ENCODE data around the gene PRMT7. TPM values are rescaled to one million over a fixed set of nuclear protein-coding genes. Genes with fewer than 3 reads are reported as not detected.

The PRMT7 gene
- polyA plus RNA-seq, 1 donor from 2014 or later: 203 TPM

DNA sequence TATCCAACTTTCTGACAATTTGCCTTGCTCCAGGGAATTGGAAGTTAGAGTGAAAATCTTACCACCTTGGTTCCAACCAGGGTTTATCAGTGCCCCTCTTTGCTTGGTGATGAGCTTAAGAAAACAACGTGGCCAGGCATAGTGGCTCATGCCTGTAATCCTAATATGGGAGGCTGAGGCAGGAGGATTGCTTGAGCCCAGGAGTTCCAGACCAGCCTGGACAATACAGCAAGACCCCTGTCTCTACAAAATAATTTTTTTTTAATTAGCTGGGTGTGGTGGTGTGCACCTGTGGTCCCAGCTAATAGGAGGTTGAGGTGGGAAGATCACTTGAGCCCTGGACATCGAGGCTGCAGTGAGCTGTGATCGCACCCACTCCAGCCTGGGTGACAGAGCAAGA, 25.1 kb upstream of the PRMT7 start:
- H3K27me3 ChIP-seq (ENCODE audit: insufficient read depth, low read depth, low read length): no peaks in the 10 kb centered on the region
- no peaks in the 10 kb centered on the region for H3F3A ChIP-seq (ENCODE audit: insufficient read depth, low read length, poor library complexity, severe bottlenecking)
- H4K20me1 ChIP-seq (ENCODE audit: insufficient read depth): no peaks in the 10 kb centered on the region
- no peak overlapping the region for H3K4me3 ChIP-seq (ENCODE audit: low read length)
- TF ChIP-seq POLR2AphosphoS5 (IDR thresholded peaks at IDR 0.05) (no peak), MXI1 (conservative IDR thresholded peaks at IDR 0.05; ENCODE audit: poor library complexity, severe bottlenecking) (no peak)
- TF ChIP-seq, protein P1, sequence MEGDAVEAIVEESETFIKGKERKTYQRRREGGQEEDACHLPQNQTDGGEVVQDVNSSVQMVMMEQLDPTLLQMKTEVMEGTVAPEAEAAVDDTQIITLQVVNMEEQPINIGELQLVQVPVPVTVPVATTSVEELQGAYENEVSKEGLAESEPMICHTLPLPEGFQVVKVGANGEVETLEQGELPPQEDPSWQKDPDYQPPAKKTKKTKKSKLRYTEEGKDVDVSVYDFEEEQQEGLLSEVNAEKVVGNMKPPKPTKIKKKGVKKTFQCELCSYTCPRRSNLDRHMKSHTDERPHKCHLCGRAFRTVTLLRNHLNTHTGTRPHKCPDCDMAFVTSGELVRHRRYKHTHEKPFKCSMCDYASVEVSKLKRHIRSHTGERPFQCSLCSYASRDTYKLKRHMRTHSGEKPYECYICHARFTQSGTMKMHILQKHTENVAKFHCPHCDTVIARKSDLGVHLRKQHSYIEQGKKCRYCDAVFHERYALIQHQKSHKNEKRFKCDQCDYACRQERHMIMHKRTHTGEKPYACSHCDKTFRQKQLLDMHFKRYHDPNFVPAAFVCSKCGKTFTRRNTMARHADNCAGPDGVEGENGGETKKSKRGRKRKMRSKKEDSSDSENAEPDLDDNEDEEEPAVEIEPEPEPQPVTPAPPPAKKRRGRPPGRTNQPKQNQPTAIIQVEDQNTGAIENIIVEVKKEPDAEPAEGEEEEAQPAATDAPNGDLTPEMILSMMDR (IDR thresholded peaks at IDR 0.05; ENCODE audit: poor library complexity, severe bottlenecking): no peak
- no peak overlapping the region for H3K4me2 ChIP-seq (ENCODE audit: low read length)
- H3K9me3 ChIP-seq (ENCODE audit: low read length): no peaks in the 10 kb centered on the region
- no peak overlapping the region for H3K27ac ChIP-seq (ENCODE audit: low read length)
- H3K36me3 ChIP-seq (ENCODE audit: insufficient read depth, low read length): no peaks in the 10 kb centered on the region
- no peaks in the 10 kb centered on the region for H3K9me2 ChIP-seq (ENCODE audit: insufficient read depth, low read length)
- no peak overlapping the region for H3K9ac ChIP-seq (ENCODE audit: low read length)
- no peaks in the 10 kb centered on the region for H3K79me2 ChIP-seq (replicated peaks; ENCODE audit: insufficient read depth, low read length)
- no peak overlapping the region for H2AFZ ChIP-seq (ENCODE audit: low read depth, low read length)

DNA sequence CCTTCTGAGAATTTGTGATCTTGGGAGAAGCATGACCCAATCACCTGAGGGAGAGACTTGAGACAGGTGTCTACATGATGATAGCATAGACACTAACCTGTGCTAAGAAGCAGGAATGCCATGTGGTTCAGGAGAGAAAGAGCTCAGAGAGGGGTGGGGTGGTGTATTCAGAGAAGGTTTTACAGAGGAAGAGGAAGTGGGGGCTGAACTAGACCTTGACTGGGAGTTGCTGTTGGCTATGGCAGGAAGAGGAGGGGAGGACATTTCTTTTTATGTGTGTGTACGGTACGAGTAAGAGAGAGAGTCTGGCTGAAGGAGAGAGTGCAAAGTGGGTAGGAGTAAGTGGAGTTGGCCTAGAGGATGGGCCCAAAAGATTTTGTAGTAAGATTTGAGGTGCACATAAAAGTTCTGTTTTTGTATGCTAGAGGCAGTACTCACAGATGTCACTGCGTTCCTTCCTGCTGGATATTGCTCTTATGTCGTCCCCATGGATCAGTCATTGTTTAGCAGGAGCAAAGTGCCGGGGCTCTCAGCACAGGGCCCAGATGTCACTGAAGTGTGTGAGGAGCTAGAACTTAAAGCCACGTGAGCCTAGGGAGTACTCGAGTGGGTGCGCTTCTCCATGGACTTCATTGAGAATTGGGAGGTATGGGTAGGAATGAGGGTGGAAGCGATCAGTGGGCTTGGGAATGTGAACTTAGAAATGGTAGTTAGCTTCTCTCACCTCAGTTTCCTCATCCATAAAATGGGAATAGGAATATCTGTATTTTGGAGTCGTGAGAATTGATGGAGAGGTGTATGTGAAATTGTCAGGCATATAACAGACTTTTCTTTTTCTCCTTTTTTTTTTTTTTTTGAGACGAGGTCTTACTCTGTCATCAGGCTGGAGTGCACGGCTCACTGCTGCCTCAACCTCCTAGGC, 24.4 kb upstream of the PRMT7 start:
- Histone ChIP-seq H3K4me3 (ENCODE audit: low read length) (no peak overlapping the region), H3K27me3 (ENCODE audit: insufficient read depth, low read depth, low read length) (no peaks in the 10 kb centered on the region), H3K36me3 (ENCODE audit: insufficient read depth, low read length) (peaks cover 4% of the 10 kb centered on the region), H3K9me3 (ENCODE audit: low read length) (no peaks in the 10 kb centered on the region), H3K9me2 (ENCODE audit: insufficient read depth, low read length) (no peaks in the 10 kb centered on the region), H3K79me2 (replicated peaks; ENCODE audit: insufficient read depth, low read length) (no peaks in the 10 kb centered on the region), H3K27ac (ENCODE audit: low read length) (no peak overlapping the region), H3K9ac (ENCODE audit: low read length) (no peak overlapping the region), H3F3A (ENCODE audit: insufficient read depth, low read length, poor library complexity, severe bottlenecking) (no peaks in the 10 kb centered on the region), H4K20me1 (ENCODE audit: insufficient read depth) (no peaks in the 10 kb centered on the region), H3K4me2 (ENCODE audit: low read length) (no peak overlapping the region), H2AFZ (ENCODE audit: low read depth, low read length) (no peak overlapping the region)
- TF ChIP-seq, protein P1 (IDR thresholded peaks at IDR 0.05; ENCODE audit: poor library complexity, severe bottlenecking): no peak
- TF ChIP-seq EP300 (conservative IDR thresholded peaks at IDR 0.05; ENCODE audit: poor library complexity, severe bottlenecking): no peak
- no peak for TF ChIP-seq RAD21 (conservative IDR thresholded peaks at IDR 0.05)
- no peak for TF ChIP-seq SMC3 (conservative IDR thresholded peaks at IDR 0.05; ENCODE audit: poor library complexity)
- TF ChIP-seq EZH2 (IDR thresholded peaks at IDR 0.05; ENCODE audit: borderline replicate concordance, insufficient read depth, low read length, poor library complexity, severe bottlenecking): no peak
- TF ChIP-seq, protein P2, sequence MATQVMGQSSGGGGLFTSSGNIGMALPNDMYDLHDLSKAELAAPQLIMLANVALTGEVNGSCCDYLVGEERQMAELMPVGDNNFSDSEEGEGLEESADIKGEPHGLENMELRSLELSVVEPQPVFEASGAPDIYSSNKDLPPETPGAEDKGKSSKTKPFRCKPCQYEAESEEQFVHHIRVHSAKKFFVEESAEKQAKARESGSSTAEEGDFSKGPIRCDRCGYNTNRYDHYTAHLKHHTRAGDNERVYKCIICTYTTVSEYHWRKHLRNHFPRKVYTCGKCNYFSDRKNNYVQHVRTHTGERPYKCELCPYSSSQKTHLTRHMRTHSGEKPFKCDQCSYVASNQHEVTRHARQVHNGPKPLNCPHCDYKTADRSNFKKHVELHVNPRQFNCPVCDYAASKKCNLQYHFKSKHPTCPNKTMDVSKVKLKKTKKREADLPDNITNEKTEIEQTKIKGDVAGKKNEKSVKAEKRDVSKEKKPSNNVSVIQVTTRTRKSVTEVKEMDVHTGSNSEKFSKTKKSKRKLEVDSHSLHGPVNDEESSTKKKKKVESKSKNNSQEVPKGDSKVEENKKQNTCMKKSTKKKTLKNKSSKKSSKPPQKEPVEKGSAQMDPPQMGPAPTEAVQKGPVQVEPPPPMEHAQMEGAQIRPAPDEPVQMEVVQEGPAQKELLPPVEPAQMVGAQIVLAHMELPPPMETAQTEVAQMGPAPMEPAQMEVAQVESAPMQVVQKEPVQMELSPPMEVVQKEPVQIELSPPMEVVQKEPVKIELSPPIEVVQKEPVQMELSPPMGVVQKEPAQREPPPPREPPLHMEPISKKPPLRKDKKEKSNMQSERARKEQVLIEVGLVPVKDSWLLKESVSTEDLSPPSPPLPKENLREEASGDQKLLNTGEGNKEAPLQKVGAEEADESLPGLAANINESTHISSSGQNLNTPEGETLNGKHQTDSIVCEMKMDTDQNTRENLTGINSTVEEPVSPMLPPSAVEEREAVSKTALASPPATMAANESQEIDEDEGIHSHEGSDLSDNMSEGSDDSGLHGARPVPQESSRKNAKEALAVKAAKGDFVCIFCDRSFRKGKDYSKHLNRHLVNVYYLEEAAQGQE (IDR thresholded peaks at IDR 0.05; ENCODE audit: borderline replicate concordance): no peak
- TF ChIP-seq POLR2AphosphoS5 (IDR thresholded peaks at IDR 0.05): no peak
- TF ChIP-seq MXI1 (conservative IDR thresholded peaks at IDR 0.05; ENCODE audit: poor library complexity, severe bottlenecking): no peak
